Lung (tissue), 12 donors: ENCODE data around the gene CD300LF. TPM values are rescaled to one million over a fixed set of nuclear protein-coding genes. Genes with fewer than 3 reads are reported as not detected.

ENCODE experiments used
- ATAC-seq: fragments of 200-7000 bp; cut with Tn5 transposase; one replicate; pipeline ENCODE4 v1.9.1; 2020; ENCODE audit warnings: moderate number of reproducible peaks; ENCODE audit not compliant: insufficient read depth, low FRiP score
- DNase-seq, 3 donors: peaks; one replicate each; pipeline ENCODE4 v3.0.0-alpha.2; 2013 to 2017
- H3K27ac ChIP-seq, 2 donors: one replicate each; pipeline ENCODE4 v1.5.1; 2013; ENCODE audit warnings: mild to moderate bottlenecking in 2 of 2, moderate library complexity in 2 of 2, control low read depth in 1 of 2, inconsistent platforms in 1 of 2, low read depth in 1 of 2, low read length in 1 of 2
- H3K27me3 ChIP-seq, 3 donors: one replicate each; pipeline ENCODE4 v1.5.1; 2013; ENCODE audit warnings: low read length in 2 of 3; ENCODE audit not compliant: control insufficient read depth in 3 of 3, insufficient read depth in 3 of 3
- H3K36me3 ChIP-seq, 4 donors: one replicate each; pipeline ENCODE4 v1.5.1; 2013; ENCODE audit warnings: low read length in 4 of 4, mild to moderate bottlenecking in 1 of 4, moderate library complexity in 1 of 4; ENCODE audit not compliant: control insufficient read depth in 4 of 4, insufficient read depth in 4 of 4
- H3K4me1 ChIP-seq, 5 donors: one replicate each; pipeline ENCODE4 v1.5.1; 2013; ENCODE audit warnings: low read length in 5 of 5, mild to moderate bottlenecking in 2 of 5, moderate library complexity in 1 of 5; ENCODE audit not compliant: control insufficient read depth in 5 of 5, insufficient read depth in 5 of 5
- H3K4me3 ChIP-seq: one replicate; pipeline ENCODE4 v1.5.1; 2013; ENCODE audit warnings: mild to moderate bottlenecking, control low read depth, moderate library complexity
- H3K9ac ChIP-seq, 2 donors: one replicate each; pipeline ENCODE4 v1.5.1; 2013; ENCODE audit warnings: low read length in 2 of 2, control low read depth in 1 of 2; ENCODE audit not compliant: insufficient read depth in 1 of 2
- H3K9me3 ChIP-seq, 4 donors: one replicate each; pipeline ENCODE4 v1.5.1; 2013; ENCODE audit warnings: low read length in 3 of 4, mild to moderate bottlenecking in 1 of 4, moderate library complexity in 1 of 4; ENCODE audit not compliant: control insufficient read depth in 4 of 4, insufficient read depth in 3 of 4
- CTCF ChIP-seq: IDR thresholded peaks from 2 replicates; pipeline ENCODE4 v1.5.1; 2012; ENCODE audit warnings: mild to moderate bottlenecking; ENCODE audit errors: control extremely low read depth, extremely low read depth
- WGBS, 2 donors: extraction: QIAGEN DNeasy Blood & Tissue Kit; methylation state at CpG; one replicate each; pipeline ENCODE4 v1.1.7; 2013; 5-methylcytosine and 5-hydroxymethylcytosine counted together
- polyA plus RNA-seq, 2 donors: library from polyadenylated mRNA; stranded (reverse); fragments of 200-250 nt; gene quantifications; one replicate each; pipeline ENCODE4 v1.2.1, GENCODE V29; 2013
- total RNA-seq, 2 donors: library from RNA; depleted of rRNA in 1 of 2; stranded (reverse); fragments of >200 nt in 1 of 2; gene quantifications; one replicate each; pipeline ENCODE4 v1.2.1, GENCODE V29; 2014 to 2021
- donor health status: control.
- donor health status: control.
- donor health status: Bipolar disorder and iron deficiency.
- donor health status: healthy.
- donor health status: DM: yes; HTN: yes; CAD: no.

The CD300LF gene
- total and polyA plus RNA-seq, 4 donors, result 8.6 to 35.1 (median 26.2) TPM

- Histone ChIP-seq H3K27me3 (peaks cover 0 to 12% (median 4%) of the 10 kb centered on the region in 3 donors), H3K4me1 (no peaks in the 10 kb centered on the region), H3K36me3 (no peaks in the 10 kb centered on the region), H3K9ac (no peak overlapping the region), H3K27ac (no peak overlapping the region), H3K4me3 (no peak overlapping the region), H3K9me3 (no peaks in the 10 kb centered on the region)
- 69 to 89% methylated on average over 3 of the region's 3 CpGs for WGBS, 2 donors
- DNase-seq, result no peak
- TF ChIP-seq CTCF, result no peak
- no peak for ATAC-seq
Measured at GRCh38 chr17:74663561-74663960, 49.2 kb downstream of the CD300LF start.

- Histone ChIP-seq H3K27me3 (peaks cover 0 to 9% (median 4%) of the 10 kb centered on the region in 3 donors), H3K9ac (no peak overlapping the region), H3K36me3 (no peaks in the 10 kb centered on the region), H3K9me3 (no peaks in the 10 kb centered on the region), H3K27ac (no peak overlapping the region), H3K4me3 (no peak overlapping the region), H3K4me1 (no peaks in the 10 kb centered on the region)
- DNase-seq (no peak), ATAC-seq (no peak)
- TF ChIP-seq CTCF, result no peak
- WGBS, 2 donors, result 46 to 61% methylated on average over 4 of the region's 4 CpGs
Measured at GRCh38 chr17:74659889-74660288, 52.8 kb downstream of the CD300LF start.

GRCh38 chr17:74658620-74659019, 54.1 kb downstream of the CD300LF start:
- peaks cover 0 to 8% (median 4%) of the 10 kb centered on the region in 3 donors for H3K27me3 ChIP-seq
- WGBS, 2 donors, result 86 to 90% methylated on average over 6 of the region's 6 CpGs
- H3K27ac ChIP-seq, result no peak overlapping the region
- DNase-seq, result no peak
- H3K9me3 ChIP-seq, result no peaks in the 10 kb centered on the region
- no peak overlapping the region for H3K9ac ChIP-seq
- no peak overlapping the region for H3K4me3 ChIP-seq
- no peaks in the 10 kb centered on the region for H3K36me3 ChIP-seq
- no peaks in the 10 kb centered on the region for H3K4me1 ChIP-seq
- no peak for ATAC-seq
- no peak for TF ChIP-seq CTCF

- H3K36me3 ChIP-seq, result no peaks in the 10 kb centered on the region
- 61 to 77% methylated on average over 5 of the region's 5 CpGs for WGBS, 2 donors
- no peaks in the 10 kb centered on the region for H3K4me1 ChIP-seq
- H3K4me3 ChIP-seq, result no peak overlapping the region
- H3K27ac ChIP-seq, result no peak overlapping the region
- no peak overlapping the region for H3K9ac ChIP-seq
- no peak for ATAC-seq
- no peak for DNase-seq
- peaks cover 0 to 27% (median 9%) of the 10 kb centered on the region in 3 donors for H3K27me3 ChIP-seq
- TF ChIP-seq CTCF, result no peak
- H3K9me3 ChIP-seq, result no peaks in the 10 kb centered on the region
Measured at GRCh38 chr17:74654742-74655141, 58.0 kb downstream of the CD300LF start.
